Effector memory CD4-positive, alpha-beta T cell (primary cell): ENCODE results near the gene AHNAK.

Source experiments
- DNase-seq, 3 donors: peaks; one replicate each; pipeline ENCODE4 v3.0.0-alpha.2; 2020
- H3K27ac ChIP-seq: 2 replicates; pipeline ENCODE4 v1.7.0; 2013; ENCODE audit warnings: mild to moderate bottlenecking, low read length, moderate library complexity; ENCODE audit not compliant: insufficient read depth, poor library complexity, severe bottlenecking
- H3K27me3 ChIP-seq: replicated peaks from 2 replicates; pipeline ENCODE4 v1.7.0; 2013; ENCODE audit warnings: mild to moderate bottlenecking, low read length; ENCODE audit not compliant: insufficient read depth, control insufficient read depth, poor library complexity, severe bottlenecking
- H3K36me3 ChIP-seq: 2 replicates; pipeline ENCODE4 v1.7.0; 2013; ENCODE audit warnings: mild to moderate bottlenecking, low read length, moderate library complexity; ENCODE audit not compliant: control insufficient read depth, insufficient read depth
- H3K4me1 ChIP-seq: 2 replicates; pipeline ENCODE4 v1.7.0; 2013; ENCODE audit warnings: low read length, mild to moderate bottlenecking; ENCODE audit not compliant: control insufficient read depth, insufficient read depth, poor library complexity, severe bottlenecking
- H3K4me3 ChIP-seq: 2 replicates; pipeline ENCODE4 v1.7.0; 2013; ENCODE audit warnings: low read length, low read depth, mild to moderate bottlenecking; ENCODE audit not compliant: insufficient read depth, poor library complexity, severe bottlenecking
- H3K9me3 ChIP-seq: 2 replicates; pipeline ENCODE4 v1.7.0; 2013; ENCODE audit warnings: mild to moderate bottlenecking, low read length, moderate library complexity; ENCODE audit not compliant: control insufficient read depth

Gene AHNAK

DNA sequence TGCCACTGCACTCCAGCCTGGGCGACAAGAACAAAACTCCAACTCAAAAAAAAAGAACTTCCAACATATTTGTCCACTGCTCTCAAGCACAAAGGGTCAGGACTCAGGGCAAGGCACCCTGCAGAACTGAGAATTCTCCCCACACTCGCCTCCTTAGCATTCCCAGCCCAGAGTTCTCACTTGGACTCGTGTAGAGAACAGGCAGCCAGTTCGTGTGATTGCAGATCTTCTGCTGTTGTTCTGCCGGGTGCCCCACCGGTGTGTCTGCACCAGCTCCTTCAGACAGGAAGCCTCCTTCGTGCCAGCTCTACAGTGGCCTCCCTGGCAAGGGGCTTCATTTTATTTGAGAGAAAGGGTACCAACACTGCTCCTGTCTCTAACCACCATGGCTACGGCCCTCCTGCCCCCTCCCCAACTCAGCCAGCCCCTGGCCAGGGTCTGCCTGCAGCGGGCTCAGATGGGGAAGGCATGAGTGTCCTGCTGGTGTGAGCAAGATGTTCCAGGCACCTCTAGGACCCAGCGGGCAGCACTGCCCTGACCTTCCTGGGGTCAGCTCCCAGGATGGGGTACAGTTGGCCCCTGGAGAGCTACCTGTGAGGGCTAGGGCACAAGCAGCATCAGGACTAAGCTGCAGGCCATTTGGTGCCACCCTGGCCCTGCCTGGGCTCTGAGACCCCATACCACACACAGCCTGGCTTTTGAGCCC, 147.3 kb downstream of the AHNAK start:
- Histone ChIP-seq H3K27ac (no peak overlapping the region), H3K4me3 (no peak overlapping the region), H3K36me3 (no peaks in the 10 kb centered on the region), H3K27me3 (no peaks in the 10 kb centered on the region), H3K4me1 (peaks cover 19% of the 10 kb centered on the region), H3K9me3 (no peaks in the 10 kb centered on the region)
- no peak for DNase-seq

DNA sequence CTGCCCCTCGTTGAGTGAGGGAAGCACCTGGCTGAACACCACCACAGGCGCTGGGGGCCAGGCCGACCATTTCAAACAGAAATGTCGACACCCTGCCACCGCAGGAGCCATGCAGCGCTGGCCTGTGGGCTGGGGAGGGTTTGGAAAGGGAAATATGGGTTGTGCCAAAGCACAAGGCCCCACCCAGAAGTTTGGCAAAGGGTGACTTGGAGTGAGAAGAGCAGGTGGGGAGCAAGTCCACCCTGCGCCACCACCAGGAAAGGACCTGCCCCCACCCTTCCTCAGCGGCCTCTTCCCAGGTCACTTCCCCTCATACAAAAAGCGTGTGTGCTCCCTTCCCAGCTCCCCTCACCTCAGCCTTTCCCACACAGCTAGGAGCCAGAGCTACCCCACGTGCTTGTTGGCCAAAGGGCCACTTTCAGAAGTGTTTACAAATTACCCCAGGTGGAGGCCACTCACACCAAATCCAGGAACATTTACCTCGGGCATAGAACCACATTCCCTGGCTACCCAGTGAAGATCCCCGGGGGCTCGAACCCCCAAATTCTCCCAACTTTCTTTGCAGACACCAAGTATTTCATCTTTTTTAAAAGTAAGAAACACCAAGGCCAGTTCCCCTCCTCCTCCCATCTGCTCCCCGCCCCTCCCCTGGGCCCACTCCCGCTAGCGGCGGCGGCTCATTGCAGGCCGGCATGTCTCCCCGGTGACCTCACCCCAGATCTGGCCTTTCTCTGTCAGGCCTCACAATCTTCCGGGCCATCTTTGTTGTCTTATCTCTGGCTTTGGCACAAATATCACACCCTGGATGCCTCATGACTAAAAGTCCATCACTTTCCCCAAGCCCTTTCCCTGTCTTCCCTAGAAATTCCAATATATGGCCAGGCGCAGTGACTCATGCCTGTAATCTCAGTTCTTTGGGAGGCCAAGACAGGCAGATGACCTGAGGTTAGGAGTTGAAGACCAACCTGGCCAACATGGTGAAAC, 148.3 kb downstream of the AHNAK start:
- no peaks in the 10 kb centered on the region for H3K27me3 ChIP-seq
- no peaks in the 10 kb centered on the region for H3K9me3 ChIP-seq
- no peak overlapping the region for H3K4me3 ChIP-seq
- H3K4me1 ChIP-seq = peaks cover 19% of the 10 kb centered on the region
- H3K27ac ChIP-seq = no peak overlapping the region
- H3K36me3 ChIP-seq = no peaks in the 10 kb centered on the region
- no peak for DNase-seq

DNA sequence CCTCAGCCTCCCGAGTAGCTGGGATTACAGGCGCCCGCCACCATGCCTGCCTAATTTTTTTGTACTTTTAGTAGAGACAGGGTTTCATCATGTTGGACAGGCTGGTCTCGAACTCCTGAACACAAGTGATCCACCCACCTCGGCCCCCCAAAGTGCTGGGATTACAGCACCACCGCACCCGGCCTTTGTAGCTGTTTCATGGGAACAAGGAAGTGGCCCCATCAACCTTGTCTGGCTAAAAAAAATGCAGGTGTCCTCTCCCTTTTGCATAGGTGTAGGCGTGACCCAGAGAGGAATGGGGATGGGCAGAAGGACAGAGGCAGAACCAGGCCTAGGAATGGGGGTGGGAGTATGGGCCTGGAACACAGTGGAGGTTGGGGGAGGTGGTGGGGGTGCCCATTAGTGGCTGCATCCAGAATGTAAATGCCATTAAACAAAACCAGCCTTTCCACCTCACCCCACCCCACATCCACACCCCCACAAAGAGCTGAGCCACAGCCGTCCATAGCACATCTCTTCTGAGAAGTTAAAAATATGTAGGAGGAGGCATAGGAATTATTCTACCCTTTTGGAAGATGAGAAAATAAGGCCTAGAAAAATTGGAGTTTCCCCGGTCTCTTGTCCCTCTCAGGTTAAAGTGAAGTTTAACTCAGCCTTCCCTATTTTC, 150.6 kb downstream of the AHNAK start:
- Histone ChIP-seq H3K36me3 (no peaks in the 10 kb centered on the region), H3K27me3 (no peaks in the 10 kb centered on the region), H3K4me1 (no peaks in the 10 kb centered on the region), H3K27ac (no peak overlapping the region), H3K4me3 (no peak overlapping the region), H3K9me3 (no peaks in the 10 kb centered on the region)
- DNase-seq = no peak

DNA sequence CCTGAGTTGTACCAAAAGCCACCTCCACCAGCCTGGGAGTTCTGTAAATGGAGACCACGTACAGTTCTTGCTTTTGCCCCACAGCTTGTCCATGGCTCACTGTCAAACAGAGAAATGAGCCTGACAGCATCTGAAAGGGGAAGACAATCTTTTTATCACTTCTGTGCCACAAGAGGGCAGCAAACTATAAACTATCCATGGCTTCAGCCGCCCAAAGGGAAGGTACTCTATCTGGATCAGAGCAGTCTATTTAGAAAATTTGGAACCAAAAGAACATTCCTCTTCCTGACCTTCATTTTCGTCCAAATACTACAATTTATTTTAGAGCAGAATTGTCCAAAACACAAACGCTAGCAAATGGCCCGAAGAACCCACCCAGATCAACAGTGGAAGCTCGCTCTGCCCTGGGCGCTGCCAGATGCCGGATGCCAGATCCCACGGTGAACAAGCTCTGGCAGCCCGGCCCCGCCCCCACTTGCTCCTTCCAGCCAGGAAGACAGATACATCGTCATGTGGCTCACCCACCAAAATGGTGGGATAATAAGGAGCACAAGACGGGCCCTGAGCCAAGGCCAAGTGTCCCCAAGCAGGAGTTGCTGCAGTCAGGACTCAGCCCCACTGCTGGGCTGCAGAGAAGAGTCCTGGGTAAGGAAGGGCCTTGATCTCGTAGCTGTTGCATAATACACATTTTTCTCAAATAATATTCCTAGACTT, 151.6 kb downstream of the AHNAK start:
- Histone ChIP-seq H3K27ac (no peak overlapping the region), H3K27me3 (no peaks in the 10 kb centered on the region), H3K36me3 (no peaks in the 10 kb centered on the region), H3K4me3 (no peak overlapping the region), H3K9me3 (no peaks in the 10 kb centered on the region), H3K4me1 (no peaks in the 10 kb centered on the region)
- peak in 2 of 3 donors; percentile 8 to 36 for DNase-seq

DNA sequence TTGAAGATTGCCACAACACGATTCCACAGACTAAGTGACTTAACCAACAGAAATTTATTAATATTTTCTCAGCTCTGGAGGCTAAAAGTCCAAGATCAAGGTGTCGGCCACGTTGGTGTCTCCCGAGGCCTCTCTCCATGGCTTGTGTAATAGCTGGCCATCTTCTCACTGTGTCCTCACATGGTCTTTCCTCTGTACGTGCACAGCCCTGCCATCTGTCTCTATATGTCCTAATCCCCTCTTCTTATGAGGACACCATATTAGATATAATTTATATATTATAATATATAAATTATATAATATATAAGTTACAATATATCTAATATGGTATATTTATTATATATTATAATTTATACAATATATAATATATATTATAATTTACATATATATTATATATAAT, 152.9 kb downstream of the AHNAK start:
- Histone ChIP-seq H3K36me3 (no peaks in the 10 kb centered on the region), H3K4me3 (no peak overlapping the region), H3K27me3 (no peaks in the 10 kb centered on the region), H3K27ac (no peak overlapping the region), H3K9me3 (no peaks in the 10 kb centered on the region), H3K4me1 (no peaks in the 10 kb centered on the region)
- DNase-seq = no peak

DNA sequence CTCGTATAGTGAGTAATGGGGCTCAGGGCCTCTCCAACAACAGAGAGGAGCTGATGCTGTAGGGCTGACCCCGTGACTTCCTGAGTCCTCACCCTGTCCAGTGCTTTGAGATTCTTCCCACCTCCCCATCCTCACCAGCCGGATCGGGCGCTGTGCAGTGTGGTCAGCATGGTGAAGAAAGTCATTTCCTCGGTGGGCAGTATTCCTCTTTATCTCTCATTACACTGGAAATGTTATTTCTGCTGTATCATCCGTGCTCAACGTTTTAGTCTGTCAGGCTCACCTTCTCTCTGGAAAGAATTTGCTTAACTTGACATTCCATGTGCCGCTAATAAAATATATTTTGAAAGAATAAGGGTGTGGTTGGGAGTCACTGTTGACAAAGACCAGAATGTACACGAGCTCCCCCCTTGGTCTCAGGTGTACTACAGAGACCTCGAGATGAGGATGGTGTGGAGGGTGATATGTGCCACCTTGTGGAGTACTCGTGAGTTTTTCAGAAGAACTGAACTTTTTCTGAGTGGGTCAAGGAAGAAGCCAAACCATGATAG, 153.5 kb downstream of the AHNAK start:
- Histone ChIP-seq H3K27me3 (no peaks in the 10 kb centered on the region), H3K4me1 (no peaks in the 10 kb centered on the region), H3K9me3 (no peaks in the 10 kb centered on the region), H3K4me3 (no peak overlapping the region), H3K36me3 (no peaks in the 10 kb centered on the region), H3K27ac (no peak overlapping the region)
- no peak for DNase-seq

- no peaks in the 10 kb centered on the region for H3K9me3 ChIP-seq
- no peaks in the 10 kb centered on the region for H3K36me3 ChIP-seq
- H3K4me1 ChIP-seq = no peaks in the 10 kb centered on the region
- H3K27ac ChIP-seq = no peak overlapping the region
- no peaks in the 10 kb centered on the region for H3K27me3 ChIP-seq
- H3K4me3 ChIP-seq = no peak overlapping the region
- DNase-seq = no peak
Measured at GRCh38 chr11:62392506-62392905, 154.1 kb downstream of the AHNAK start.

- Histone ChIP-seq H3K27me3 (no peaks in the 10 kb centered on the region), H3K27ac (no peak overlapping the region), H3K36me3 (no peaks in the 10 kb centered on the region), H3K9me3 (no peaks in the 10 kb centered on the region), H3K4me1 (no peaks in the 10 kb centered on the region), H3K4me3 (no peak overlapping the region)
- no peak for DNase-seq
Measured at GRCh38 chr11:62391642-62392425, 154.8 kb downstream of the AHNAK start.

DNA sequence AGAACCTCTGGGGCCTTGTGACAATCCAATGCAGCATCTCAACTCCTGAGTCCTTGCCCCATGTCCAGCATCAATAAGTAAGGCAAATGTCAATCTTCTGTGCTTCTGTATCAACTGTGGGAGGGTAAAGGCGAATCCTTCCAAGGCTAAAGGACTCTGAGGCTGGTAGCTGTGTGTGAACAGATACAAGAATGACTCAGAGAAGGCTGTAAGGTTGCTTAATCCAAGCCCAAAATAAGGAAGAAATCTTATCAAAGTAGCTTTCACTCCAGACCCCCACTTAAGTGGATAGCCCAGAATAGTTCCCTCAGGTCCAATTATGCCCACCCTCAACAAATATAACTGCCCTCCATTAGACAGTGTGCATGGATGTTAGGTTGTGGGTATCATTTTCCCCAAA, 155.9 kb downstream of the AHNAK start:
- Histone ChIP-seq H3K9me3 (no peaks in the 10 kb centered on the region), H3K4me1 (no peaks in the 10 kb centered on the region), H3K36me3 (no peaks in the 10 kb centered on the region), H3K27ac (no peak overlapping the region), H3K27me3 (no peaks in the 10 kb centered on the region), H3K4me3 (no peak overlapping the region)
- DNase-seq = no peak
